Stomach (tissue), 4 donors: ENCODE results near the gene ZBBX.

ENCODE experiments used
- CTCF ChIP-seq, 7 experiments: fragments of 450-650 bp in 4 of 7; fragments of 200-600 bp in 3 of 7; sonication (generic) in 3 of 7; IDR thresholded peaks; one replicate each; pipeline ENCODE4 v1.5.1; 2016 to 2019; ENCODE audit warnings: antibody characterized with exemption in 7 of 7, control low read depth in 2 of 7, mild to moderate bottlenecking in 1 of 7
- EP300 ChIP-seq: sonication (generic); formaldehyde crosslinking; IDR thresholded peaks from one replicate; pipeline ENCODE4 v1.6.1; 2017; ENCODE audit warnings: antibody characterized with exemption
- POLR2A ChIP-seq, 4 donors: fragments of 450-650 bp; IDR thresholded peaks; one replicate each; pipeline ENCODE4 v1.6.1; 2016; ENCODE audit warnings: antibody characterized with exemption in 4 of 4, control low read depth in 2 of 4, mild to moderate bottlenecking in 1 of 4, moderate library complexity in 1 of 4

DNA sequence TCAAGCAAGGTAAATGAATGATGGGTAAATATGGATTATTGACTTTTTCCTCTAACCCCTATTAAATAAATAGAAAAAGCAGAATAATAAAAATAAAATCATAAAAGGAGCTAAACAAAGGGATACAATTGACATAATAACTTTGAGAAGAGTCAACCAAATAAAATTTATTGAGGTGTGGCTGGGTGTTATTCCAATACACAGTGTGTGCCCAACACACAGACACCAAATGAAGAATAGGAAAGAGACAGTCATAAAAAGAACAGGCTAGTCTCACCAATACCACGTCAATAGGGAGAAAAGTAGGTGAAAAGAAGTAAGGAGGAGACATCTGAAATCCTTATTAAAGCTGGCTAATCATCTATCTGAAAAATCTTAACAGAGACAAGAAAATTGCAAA, 127.1 kb downstream of the ZBBX start:
- TF ChIP-seq CTCF (IDR thresholded peaks at IDR 0.05) (no peak), EP300 (no peak), POLR2A (IDR thresholded peaks at IDR 0.05) (no peak)
